ENCODE measurements around the gene CDHR5. TPM values are rescaled to one million over a fixed set of nuclear protein-coding genes. Genes with fewer than 3 reads are reported as not detected.
"Not testable (repeated sequence)": the region's sequence is repeated elsewhere in the genome, so short reads cannot be mapped to it uniquely, and the experiment has no call there.

The CDHR5 gene
- total RNA-seq, 1 donor from 2014 or later = not detected

- no peak for DNase-seq (ENCODE audit: extremely low read depth, low read depth, low spot score)
Observed at GRCh38 chr11:592501-592900, 32.3 kb downstream of the CDHR5 start.

DNA sequence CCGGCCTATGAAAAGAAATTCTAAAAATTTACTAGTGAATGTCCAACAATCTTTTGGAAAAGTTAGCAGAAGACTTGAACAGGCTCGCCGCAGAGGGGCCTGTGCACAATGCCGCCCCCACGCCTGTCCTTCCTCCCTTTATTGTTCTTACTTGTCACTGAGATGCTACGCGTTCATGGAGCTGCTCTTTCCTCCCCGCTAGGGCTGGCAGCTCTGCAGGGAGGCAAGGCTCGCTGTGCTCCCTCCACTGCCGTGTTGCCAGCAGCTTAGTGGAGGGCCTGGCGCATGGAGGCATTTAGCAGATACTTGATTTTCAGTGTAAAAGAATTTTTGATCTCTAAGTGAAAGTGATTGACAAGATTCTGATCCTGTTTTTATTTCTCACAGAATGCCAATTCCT, 33.8 kb downstream of the CDHR5 start:
- DNase-seq (ENCODE audit: extremely low read depth, low read depth, low spot score) = no peak

DNA sequence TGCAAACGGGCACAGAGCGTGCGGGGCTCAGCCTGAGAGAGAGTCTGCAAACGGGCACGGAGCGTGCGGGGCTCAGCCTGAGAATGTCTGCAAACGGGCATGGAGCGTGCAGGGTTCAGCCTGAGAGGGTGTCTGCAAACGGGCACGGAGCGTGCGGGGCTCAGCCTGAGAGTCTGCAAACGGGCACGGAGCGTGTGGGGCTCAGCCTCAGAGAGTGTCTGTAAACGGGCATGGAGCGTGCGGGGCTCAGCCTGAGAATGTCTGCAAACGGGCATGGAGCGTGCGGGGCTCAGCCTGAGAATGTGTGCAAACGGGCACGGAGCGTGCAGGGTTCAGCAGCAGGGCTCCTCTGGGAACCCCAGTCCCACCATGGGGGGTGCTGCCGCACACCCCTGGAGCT, 35.0 kb downstream of the CDHR5 start:
- DNase-seq (ENCODE audit: extremely low read depth, low read depth, low spot score) = no peak

- DNase-seq (ENCODE audit: extremely low read depth, low read depth, low spot score) = no peak
Observed at GRCh38 chr11:587978-588380, 36.8 kb downstream of the CDHR5 start.

DNA sequence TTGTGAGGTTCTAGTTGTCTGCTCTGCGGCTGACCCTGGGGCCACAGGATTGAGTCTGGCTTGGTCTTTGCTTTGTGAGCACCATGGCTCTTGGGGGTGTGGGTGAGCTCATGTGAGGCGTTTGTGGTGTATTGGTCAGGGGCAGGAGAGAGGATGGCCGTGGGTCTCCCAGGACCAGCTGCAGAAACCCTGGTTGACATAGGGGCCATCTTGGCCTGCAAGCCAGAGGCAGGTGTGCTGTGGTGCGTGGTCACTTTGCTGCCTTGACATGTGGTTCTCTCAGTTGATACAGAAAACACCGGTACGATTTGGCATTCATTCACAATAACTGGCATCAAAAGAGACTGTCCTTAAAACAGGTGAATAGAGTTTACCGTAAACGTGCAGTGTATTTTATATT, 37.2 kb downstream of the CDHR5 start:
- DNase-seq (ENCODE audit: extremely low read depth, low read depth, low spot score) = no peak

DNA sequence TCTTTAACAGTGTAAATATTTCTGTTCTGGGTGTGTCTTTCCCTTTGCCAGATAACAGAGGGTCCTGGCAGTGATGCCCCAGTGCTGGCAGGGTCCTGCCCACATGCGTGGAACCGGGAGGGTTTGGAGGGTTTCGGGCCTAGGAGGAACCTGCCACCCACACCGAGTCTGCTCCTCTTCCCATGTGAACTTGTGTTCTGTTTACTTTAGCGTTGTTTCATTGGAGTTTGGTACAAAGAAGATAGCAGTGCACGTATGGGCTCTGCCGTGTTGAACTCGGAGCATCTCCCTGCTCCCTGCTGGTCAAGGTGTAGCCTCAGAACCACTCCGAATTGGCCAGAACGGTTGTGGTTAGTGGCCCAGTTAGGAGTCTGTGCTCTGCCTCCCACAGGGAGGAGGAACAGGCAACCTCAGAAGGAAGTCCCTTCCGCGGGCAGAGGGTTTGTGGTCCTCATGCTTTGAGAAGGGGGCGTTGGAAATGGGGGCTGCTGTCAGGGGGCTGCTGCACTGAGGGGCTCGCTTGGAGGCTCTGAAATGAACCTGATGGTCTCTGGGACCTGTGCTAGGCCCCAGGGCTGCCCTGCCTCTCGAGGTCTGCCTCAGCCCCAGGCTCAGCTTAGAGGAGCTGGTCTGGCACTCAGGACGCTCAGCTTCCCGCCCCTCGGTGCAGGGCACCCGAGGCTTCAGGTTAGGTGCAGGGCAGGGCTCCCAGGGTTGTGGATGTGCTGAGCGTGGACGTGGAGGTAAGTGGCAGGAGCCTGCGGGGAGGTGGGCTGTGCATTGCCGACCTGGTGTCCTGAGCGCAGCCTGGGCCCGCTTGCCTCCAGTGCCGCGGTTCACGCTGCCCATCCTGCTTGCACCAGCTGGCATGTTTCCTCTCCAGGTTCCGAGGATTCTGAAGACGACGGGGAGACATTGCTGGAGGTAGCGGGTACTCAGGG, 38.1 kb downstream of the CDHR5 start:
- DNase-seq (ENCODE audit: extremely low read depth, low read depth, low spot score) = no peak

DNA sequence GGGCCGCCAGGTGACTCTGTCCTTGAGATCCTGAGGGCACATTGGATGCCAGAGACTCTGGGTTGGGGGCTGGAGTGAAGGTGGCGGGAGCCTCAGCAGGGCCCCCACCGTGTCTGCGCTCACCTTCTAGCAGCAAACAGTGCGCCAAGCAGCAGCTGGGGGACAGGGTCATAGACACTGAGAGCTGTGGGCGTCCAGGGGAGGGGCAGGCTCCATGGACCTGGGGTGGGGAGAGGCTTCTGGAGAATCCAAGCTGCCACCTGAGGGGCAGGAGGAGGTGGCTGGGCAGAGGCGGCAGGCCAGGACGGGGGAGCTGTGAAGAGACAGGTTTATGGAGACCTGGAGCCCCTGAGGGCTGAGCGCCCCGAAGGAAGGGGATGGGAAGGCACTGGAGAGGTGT, 40.5 kb downstream of the CDHR5 start:
- DNase-seq (ENCODE audit: extremely low read depth, low read depth, low spot score) = no peak

DNA sequence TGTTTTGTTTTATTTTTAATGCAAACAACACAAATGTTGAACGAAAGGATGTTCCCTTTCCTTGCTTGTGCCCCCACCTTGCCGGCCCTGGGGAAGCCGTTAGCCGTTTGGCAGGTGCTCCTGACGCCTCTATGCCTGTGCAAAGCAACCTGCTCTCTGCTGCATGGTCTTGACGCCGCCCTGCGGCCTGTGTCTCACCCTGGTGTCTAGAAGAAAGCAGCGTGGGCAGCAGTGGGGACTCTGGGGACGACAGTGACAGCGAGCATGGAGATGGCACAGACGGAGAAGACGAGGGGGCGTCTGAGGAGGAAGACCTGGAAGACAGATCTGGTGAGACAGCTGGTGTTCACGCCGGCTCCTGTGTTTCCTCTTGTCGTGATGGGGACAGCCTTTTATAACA, 43.0 kb downstream of the CDHR5 start:
- DNase-seq (ENCODE audit: extremely low read depth, low read depth, low spot score) = no peak

GRCh38 chr11:581342-581741, 43.4 kb downstream of the CDHR5 start:
- no peak for DNase-seq (ENCODE audit: extremely low read depth, low read depth, low spot score)

GRCh38 chr11:579830-580601, 44.7 kb downstream of the CDHR5 start:
- DNase-seq (ENCODE audit: extremely low read depth, low read depth, low spot score) = no peak

DNA sequence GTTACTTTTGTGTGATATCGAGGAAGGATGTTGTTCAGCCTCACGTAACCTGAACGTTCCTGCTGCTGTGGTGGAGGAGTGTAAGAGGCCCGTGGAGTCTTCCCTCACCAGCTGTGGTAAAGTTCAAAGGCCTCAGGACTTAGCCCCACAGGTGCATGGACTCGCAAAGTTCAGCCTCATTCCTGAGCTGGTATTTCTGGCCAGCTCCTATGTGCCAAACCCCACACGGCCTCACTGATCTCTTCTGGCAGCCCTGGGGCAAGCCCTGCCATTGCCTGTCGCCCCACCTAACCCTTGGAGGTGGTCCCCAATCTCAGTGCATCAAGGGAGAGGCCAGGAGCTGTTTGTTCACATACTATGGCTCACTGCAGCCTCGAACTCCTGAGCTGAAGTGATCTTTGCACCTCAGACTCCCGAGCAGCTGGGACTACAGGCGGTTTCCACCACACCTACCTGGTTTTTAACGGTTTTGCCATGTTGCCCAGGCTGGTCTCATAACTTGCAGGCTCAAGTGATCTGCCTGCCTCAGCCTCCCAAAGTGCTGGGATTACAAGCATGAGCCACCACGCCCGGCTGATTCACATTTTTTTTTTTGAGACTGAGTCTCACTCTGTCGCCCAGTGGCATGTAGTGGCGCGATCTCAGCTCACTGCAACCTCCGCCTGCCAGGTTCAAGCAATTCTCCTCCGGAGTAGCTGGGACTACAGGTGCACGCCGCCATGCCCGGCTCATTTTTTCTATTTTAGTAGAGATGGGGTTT, 46.3 kb downstream of the CDHR5 start:
- DNase-seq (ENCODE audit: extremely low read depth, low read depth, low spot score) = no peak

DNA sequence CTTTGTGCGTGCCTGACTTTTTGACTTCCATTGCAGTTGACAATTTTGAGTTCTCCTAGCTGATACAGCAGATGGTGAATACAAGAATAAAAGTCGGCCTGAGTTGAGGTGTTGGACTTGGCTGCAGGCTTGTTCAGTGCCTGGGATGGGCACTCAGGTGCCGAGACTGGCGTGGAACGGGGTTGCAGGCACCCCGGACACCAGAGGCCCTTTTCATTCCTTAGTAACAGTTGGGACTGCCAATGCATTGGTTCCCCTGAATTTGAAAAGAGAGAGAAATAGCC, 47.2 kb downstream of the CDHR5 start:
- DNase-seq (ENCODE audit: extremely low read depth, low read depth, low spot score) = no peak

DNA sequence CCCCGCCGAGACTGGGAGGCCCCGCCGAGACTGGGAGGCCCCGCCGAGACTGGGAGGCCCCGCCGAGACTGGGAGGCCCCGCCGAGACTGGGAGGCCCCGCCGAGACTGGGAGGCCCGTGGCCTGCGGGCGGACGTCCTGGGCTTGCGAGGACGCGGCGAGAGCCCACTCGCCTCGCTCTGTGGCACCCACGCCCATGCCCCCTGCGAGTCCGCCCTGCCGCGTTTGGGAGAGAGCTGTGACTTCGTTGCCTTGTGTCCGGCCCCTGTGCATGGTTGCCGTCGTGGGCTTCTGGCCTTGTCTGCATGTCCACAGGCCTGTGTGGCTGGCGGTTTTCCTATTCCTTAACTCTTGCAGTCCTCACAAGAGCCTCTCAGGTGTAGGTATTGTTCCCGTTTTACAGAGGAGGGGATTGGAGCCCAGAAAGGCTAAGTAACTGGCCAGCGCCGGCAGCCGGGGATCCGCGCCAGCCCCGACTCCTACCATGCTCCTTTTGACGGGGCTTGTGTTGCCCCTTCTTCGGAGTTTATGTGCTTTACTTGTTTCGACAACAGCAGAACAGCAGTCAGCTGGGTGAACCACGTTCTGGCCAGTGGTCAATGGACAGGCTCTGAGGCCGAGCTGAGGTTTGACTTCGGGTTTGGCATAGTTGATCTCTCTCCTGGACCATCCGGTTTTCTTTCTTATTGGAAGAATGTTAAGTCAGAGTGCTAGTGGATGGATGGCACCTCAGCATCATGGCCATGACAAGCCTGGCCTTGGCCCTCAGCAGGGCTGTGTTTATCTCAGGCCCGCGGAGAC, 47.7 kb downstream of the CDHR5 start:
- no peak for DNase-seq (ENCODE audit: extremely low read depth, low read depth, low spot score)

DNA sequence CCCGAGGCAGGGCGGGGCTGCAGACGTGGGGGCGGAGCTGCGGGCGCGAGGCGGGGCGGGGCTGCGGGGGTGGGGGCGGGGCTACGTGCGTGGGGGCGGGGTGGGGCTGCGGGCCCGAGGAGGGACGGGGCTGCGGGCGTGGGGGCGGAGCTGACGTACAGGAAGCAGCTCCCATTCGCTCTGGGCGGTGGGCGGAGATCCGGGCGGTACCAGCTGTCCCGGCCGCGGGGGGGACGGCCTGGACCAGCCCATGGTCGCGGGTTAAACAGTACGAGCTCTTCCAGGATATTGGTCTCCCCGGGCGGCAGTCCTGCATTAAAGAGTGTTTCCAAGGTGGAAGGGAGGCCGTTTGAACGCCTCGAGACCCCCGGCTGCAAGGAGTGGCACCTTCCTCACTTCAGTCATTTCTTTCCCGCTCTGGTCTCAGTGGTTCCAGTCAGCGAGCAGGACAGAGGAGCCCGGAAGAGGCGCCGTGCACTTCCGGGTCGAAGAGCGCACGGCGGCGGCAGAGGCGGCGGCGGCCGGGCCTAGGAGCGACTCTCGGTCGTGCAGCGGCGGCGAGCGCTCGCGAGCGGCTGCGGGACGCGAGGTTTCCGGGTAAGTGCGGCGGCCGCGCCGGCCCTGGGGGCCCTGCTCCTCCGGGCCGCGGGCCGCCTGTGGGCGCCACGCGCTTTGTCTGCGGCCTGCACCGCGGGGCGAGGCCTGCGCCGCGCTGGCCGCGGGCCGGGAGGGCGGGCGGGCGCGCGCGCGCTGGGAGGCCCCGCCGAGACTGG, 48.6 kb downstream of the CDHR5 start, which contains the start of gene PHRF1:
TSS of gene PHRF1 (plus strand) at position 475 of the 773 bp plus-strand sequence. CDS start 5,043 bp downstream, outside the sequence.
- DNase-seq (ENCODE audit: extremely low read depth, low read depth, low spot score) = peak; percentile 72

- DNase-seq (ENCODE audit: extremely low read depth, low read depth, low spot score) = no peak
Observed at GRCh38 chr11:575313-575995, 49.3 kb downstream of the CDHR5 start.

- no peak for DNase-seq (ENCODE audit: extremely low read depth, low read depth, low spot score)
Observed at GRCh38 chr11:574632-575312, 50.0 kb downstream of the CDHR5 start.

DNA sequence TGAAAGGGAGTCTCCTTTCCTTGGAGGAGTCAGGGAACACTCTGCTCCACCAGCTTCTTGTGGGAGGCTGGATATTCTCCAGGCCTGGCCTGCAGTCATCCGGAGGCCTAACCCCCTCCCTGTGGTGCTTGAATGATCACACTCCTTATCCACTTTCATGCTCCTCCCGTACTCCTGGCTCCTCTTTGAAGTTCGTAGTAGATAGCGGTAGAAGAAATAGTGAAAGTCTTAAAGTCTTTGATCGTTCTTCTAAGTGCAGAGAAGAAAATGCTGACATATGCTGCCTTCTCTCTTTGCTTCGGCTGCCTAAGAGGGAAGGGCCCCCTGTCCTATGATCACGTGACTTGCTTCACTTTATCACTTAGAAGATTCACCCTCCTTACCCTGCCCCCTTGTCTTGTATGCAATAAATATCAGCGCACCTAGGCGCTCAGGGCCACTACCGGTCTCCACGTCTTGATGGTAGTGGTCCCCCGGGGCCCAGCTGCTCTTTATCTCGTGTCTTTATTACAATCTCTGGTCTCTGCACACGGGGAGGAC, 50.7 kb downstream of the CDHR5 start:
- not testable (repeated sequence) for DNase-seq (ENCODE audit: extremely low read depth, low read depth, low spot score)

GRCh38 chr11:573146-573759, 51.5 kb downstream of the CDHR5 start:
- no peak for DNase-seq (ENCODE audit: extremely low read depth, low read depth, low spot score)
